ENCODE measurements around the gene MACROD2.

- TF ChIP-seq CTCF (IDR thresholded peaks at IDR 0.05) (no peak), POLR2A (IDR thresholded peaks at IDR 0.05) (no peak), EP300 (IDR thresholded peaks at IDR 0.05; ENCODE audit: low read depth) (no peak), POLR2AphosphoS5 (IDR thresholded peaks at IDR 0.05) (no peak)
Measured at GRCh38 chr20:14178528-14178927, 183.2 kb downstream of the MACROD2 start.
